Upper lobe of right lung (tissue), 1 donor: ENCODE data around the gene FOXA2. TPM values are rescaled to one million over a fixed set of nuclear protein-coding genes. Genes with fewer than 3 reads are reported as not detected.

Source experiments
- ATAC-seq: fragments of 200-7000 bp; cut with Tn5 transposase; one replicate; pipeline ENCODE4 v1.9.1; 2020; ENCODE audit warnings: mild to moderate bottlenecking, moderate library complexity
- DNase-seq: peaks from one replicate; pipeline ENCODE4 v3.0.0-alpha.2; 2020
- H3K27ac ChIP-seq: fragments of 200-600 bp; one replicate; pipeline ENCODE4 v1.8.0; 2022
- H3K27me3 ChIP-seq: fragments of 200-600 bp; one replicate; pipeline ENCODE4 v1.8.0; 2022; ENCODE audit warnings: mild to moderate bottlenecking
- H3K36me3 ChIP-seq: fragments of 200-600 bp; one replicate; pipeline ENCODE4 v1.8.0; 2022
- H3K4me1 ChIP-seq: fragments of 200-600 bp; one replicate; pipeline ENCODE4 v1.8.0; 2022
- H3K4me3 ChIP-seq: fragments of 200-600 bp; one replicate; pipeline ENCODE4 v1.8.0; 2022; ENCODE audit warnings: mild to moderate bottlenecking
- H3K9me3 ChIP-seq: fragments of 200-600 bp; one replicate; pipeline ENCODE4 v1.8.0; 2022
- intact Hi-C: fragments of 100-400 bp; cut with DNase I; formaldehyde crosslinking; loops from one replicate; pipeline ENCODE4 v1.11.0; 2022
- total RNA-seq: library from RNA; stranded (reverse); fragmentation: NEBNext Ultra II Directional; extraction: Animal tissue kit (Norgen Biotek cat#: 25700); gene quantifications from one replicate; pipeline ENCODE4 v1.2.1, GENCODE V29; 2021
- TF ChIP-seq, protein P1 (sequence below): fragments of 200-600 bp; IDR thresholded peaks from one replicate; pipeline ENCODE4 v1.8.0; 2022; ENCODE audit warnings: antibody characterized with exemption
- donor health status: DM: no; HTN: yes; CAD: no; lungs with severe emphysema.

Gene FOXA2
- total RNA-seq, 1 donor from 2014 or later = 21.7 TPM

DNA sequence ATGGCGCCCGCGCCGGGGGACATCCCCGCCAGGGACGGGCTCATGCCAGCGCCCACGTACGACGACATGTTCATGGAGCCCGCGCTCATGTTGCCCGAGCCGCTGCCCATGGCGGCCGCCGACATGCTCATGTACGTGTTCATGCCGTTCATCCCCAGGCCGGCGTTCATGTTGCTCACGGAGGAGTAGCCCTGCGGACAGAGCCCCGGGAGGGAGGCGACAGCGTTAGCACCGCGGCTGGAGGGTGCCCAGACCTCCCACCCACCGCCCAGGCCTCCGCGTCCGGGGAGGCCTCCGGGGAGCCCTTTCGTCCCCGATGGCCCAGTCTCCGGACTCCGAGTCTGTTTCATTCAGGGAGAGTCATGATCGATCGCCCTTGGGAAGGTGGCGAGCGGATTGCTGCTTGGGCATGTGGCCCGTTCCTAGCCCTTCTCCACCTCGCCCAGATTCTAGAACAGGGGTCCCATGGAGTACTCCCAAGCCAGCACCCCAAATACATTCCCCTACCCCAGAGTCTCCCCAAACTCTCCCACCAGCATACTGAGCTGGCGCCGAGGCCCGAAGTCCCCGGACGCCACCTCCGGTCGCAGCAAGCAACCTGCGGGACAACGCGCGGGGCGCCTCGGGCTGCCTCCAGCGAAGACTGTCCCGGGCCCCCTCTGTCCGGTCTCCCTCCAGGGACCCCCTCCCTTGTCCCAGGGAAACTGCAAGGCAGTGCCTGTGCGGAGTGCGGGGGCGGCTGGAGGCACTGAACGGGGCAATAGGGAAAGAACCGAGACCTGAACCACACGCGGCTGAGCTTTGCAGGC, 1.2 kb downstream of the FOXA2 start:
- intact Hi-C loops = no loop called here
- Histone ChIP-seq H3K27me3 (peaks cover 87% of the 10 kb centered on the region), H3K27ac (peak overlapping the region; percentile 83), H3K4me3 (peak overlapping the region; percentile 50), H3K4me1 (peaks cover 5% of the 10 kb centered on the region), H3K36me3 (no peaks in the 10 kb centered on the region), H3K9me3 (no peaks in the 10 kb centered on the region)
- DNase-seq = peak; percentile 76
- ATAC-seq = no peak
- TF ChIP-seq, protein P1, sequence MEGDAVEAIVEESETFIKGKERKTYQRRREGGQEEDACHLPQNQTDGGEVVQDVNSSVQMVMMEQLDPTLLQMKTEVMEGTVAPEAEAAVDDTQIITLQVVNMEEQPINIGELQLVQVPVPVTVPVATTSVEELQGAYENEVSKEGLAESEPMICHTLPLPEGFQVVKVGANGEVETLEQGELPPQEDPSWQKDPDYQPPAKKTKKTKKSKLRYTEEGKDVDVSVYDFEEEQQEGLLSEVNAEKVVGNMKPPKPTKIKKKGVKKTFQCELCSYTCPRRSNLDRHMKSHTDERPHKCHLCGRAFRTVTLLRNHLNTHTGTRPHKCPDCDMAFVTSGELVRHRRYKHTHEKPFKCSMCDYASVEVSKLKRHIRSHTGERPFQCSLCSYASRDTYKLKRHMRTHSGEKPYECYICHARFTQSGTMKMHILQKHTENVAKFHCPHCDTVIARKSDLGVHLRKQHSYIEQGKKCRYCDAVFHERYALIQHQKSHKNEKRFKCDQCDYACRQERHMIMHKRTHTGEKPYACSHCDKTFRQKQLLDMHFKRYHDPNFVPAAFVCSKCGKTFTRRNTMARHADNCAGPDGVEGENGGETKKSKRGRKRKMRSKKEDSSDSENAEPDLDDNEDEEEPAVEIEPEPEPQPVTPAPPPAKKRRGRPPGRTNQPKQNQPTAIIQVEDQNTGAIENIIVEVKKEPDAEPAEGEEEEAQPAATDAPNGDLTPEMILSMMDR = no peak

DNA sequence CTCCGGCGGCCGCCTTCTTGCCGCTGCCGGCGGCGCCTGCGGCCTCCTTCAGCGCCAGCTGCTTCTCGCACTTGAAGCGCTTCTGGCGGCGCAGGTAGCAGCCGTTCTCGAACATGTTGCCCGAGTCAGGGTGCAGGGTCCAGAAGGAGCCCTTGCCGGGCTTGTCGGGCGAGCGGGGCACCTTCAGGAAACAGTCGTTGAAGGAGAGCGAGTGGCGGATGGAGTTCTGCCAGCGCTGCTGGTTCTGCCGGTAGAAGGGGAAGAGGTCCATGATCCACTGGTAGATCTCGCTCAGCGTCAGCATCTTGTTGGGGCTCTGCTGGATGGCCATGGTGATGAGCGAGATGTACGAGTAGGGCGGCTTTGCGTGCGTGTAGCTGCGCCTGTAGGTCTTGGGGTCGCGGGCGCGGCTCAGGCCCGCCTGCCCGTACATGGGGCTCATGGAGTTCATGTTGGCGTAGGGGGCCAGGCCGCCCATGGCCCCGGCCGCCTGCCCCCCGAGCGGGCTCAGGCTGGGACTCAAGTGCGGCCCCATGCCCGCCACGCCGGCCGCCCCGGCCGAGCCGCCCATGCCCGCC, 1.9 kb downstream of the FOXA2 start:
- no peak for ATAC-seq
- H3K4me1 ChIP-seq = peaks cover 5% of the 10 kb centered on the region
- H3K27me3 ChIP-seq = peaks cover 93% of the 10 kb centered on the region
- H3K9me3 ChIP-seq = no peaks in the 10 kb centered on the region
- TF ChIP-seq, protein P1 = no peak
- H3K36me3 ChIP-seq = no peaks in the 10 kb centered on the region
- H3K4me3 ChIP-seq = peak overlapping the region; percentile 50
- intact Hi-C loops = no loop called here
- DNase-seq = peak; percentile 67
- H3K27ac ChIP-seq = peak overlapping the region; percentile 83

DNA sequence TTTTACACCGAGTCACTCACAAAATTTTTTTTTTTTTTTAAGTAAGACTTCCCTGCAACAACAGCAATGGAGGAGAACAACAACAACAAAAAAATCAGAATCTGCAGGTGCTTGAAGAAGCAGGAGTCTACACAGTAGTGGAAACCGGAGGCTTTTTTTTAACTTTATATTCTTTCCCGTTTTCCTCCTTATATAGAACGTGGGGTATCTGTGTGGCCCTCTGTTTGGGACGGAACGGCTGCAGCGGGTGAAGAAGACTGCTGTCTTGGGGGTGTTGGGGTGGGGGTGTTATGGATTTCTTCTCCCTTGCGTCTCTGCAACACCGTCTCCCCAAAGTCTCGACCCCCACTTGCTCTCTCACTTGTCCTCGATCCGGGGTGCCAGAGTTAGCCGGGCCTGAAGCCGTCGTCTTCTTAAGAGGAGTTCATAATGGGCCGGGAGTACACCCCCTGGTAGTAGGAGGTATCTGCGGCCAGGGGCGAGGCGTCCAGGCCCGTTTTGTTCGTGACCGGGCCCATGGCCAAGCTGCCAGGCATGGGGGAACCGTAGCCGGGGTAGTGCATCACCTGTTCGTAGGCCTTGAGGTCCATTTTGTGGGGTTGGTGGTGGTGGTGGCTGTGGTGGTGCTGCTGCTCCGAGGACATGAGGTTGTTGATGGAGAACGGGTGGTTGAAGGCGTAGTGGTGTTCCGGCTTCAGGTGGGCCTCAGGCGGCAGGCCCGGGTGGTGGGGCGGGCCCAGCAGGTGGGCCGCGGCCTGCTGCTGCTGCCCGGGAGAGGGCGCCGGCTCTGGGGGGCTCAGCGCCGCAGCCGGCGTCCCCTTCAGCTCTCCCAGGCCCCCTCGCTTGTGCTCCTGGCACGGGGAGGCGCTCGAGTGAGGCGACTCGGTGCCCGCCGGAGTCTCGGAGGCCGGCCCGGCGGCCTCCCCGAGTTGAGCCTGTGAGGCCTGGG, 2.7 kb downstream of the FOXA2 start:
- Histone ChIP-seq H3K27ac (peak overlapping the region; percentile 83), H3K4me3 (peak overlapping the region; percentile 50), H3K36me3 (no peaks in the 10 kb centered on the region), H3K9me3 (no peaks in the 10 kb centered on the region), H3K27me3 (peaks cover 93% of the 10 kb centered on the region), H3K4me1 (peaks cover 5% of the 10 kb centered on the region)
- TF ChIP-seq, protein P1 = no peak
- ATAC-seq = no peak
- intact Hi-C loops = no loop called here
- no peak for DNase-seq

DNA sequence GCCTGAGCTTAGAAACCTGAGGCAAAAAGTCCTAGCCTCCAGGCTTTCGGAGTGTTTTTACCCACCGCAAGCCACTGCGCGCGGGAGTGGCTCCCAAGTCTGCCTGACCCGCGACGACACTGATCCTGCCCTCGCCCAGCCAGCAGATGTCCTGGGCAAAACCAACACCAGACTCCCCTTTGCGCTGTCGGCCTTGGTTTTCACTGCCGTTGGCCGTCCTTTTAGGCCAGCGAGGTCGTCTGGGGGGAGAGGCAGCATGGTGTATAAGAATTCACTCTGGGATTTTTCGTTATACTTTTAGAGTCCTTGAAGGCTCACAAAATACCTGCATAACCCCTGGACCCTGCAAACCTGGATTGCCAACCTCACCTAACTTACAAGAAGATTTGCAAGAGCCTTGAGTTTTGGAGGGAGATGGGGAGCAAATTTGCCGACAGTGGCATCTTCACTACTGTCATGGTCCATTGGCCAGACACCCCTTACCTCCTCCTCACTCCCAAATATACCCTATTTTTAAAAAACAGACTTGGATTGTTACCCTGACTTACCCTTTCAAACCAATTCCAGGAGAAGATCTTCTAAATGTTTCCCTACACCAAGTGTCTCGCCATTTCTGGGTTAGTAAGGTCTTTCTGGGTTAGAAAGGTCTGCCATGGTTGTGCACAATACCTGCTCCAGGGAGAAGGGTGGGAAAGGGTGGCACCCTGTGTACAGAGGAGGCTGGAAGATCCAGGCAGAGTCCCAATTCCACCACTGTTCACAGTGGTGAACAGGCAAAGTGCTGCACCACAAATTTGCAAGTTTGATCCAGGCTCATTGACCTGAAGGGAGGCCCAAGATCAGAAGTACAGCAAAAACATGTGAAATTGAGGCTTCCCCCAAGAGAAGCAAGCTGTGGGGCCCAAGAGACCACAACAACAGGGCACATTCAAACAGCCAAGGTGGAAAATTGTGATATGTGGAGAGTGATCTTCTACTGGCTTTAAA, 4.4 kb downstream of the FOXA2 start:
- DNase-seq (peak; percentile 70), ATAC-seq (no peak)
- no peaks in the 10 kb centered on the region for H3K9me3 ChIP-seq
- no peaks in the 10 kb centered on the region for H3K4me1 ChIP-seq
- intact Hi-C loops = no loop called here
- peaks cover 93% of the 10 kb centered on the region for H3K27me3 ChIP-seq
- TF ChIP-seq, protein P1 = no peak
- peak overlapping the region; percentile 50 for H3K4me3 ChIP-seq
- peak overlapping the region; percentile 83 for H3K27ac ChIP-seq
- H3K36me3 ChIP-seq = no peaks in the 10 kb centered on the region

DNA sequence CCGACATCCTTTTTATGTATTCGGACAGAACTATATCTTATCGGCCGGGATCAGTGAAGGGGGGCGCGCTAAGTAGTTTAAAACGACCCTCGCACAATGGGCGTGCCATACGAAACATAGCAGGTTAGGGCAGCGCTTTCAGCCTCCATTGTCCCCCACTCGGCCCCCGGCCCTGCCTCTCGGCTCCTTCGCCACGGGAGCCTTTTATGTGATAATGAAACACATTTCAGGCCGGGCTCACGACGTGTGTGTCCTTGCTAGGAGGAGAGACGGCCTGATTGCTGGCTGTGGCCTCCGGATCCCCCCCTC, 5.3 kb downstream of the FOXA2 start:
- ATAC-seq (no peak), DNase-seq (no peak)
- no peaks in the 10 kb centered on the region for H3K36me3 ChIP-seq
- H3K27ac ChIP-seq = peak overlapping the region; percentile 83
- TF ChIP-seq, protein P1 = no peak
- H3K9me3 ChIP-seq = no peaks in the 10 kb centered on the region
- H3K4me3 ChIP-seq = peak overlapping the region; percentile 44
- intact Hi-C loops = no loop called here
- H3K27me3 ChIP-seq = peaks cover 88% of the 10 kb centered on the region
- no peaks in the 10 kb centered on the region for H3K4me1 ChIP-seq
